ENCODE results near the gene MGLL. TPM values are rescaled to one million over a fixed set of nuclear protein-coding genes. Genes with fewer than 3 reads are reported as not detected.

Gene MGLL
- total RNA-seq, 1 donor from 2014 or later, result 11.3 TPM

DNA sequence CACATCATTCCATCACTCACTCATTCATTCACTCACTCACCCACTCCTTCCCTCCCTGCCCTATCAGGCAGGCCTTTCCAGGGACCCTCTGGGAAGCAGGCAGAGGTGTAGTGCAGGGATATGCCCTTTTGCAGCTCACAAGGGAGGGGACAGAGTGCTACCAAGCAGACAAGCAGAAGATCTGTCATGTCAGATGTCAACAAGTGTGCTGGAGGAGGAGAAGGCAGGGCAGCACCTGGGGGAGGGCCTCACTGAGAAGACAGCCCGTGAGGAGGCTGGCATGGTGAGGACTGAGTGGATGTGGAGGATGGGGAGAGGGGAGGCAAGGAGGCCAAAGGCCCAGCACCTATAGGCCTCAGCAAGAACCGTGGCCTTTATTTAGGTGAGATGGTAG lies 134.3 kb downstream of the MGLL start:
- H3K36me3 Mint-ChIP-seq (ENCODE audit: low read depth), result no peaks in the 10 kb centered on the region
- H3K27me3 Mint-ChIP-seq (ENCODE audit: low read depth), result no peaks in the 10 kb centered on the region
- H3K4me3 Mint-ChIP-seq, result no peak overlapping the region
- H3K9me3 Mint-ChIP-seq, result no peaks in the 10 kb centered on the region
- TF ChIP-seq, protein P1, sequence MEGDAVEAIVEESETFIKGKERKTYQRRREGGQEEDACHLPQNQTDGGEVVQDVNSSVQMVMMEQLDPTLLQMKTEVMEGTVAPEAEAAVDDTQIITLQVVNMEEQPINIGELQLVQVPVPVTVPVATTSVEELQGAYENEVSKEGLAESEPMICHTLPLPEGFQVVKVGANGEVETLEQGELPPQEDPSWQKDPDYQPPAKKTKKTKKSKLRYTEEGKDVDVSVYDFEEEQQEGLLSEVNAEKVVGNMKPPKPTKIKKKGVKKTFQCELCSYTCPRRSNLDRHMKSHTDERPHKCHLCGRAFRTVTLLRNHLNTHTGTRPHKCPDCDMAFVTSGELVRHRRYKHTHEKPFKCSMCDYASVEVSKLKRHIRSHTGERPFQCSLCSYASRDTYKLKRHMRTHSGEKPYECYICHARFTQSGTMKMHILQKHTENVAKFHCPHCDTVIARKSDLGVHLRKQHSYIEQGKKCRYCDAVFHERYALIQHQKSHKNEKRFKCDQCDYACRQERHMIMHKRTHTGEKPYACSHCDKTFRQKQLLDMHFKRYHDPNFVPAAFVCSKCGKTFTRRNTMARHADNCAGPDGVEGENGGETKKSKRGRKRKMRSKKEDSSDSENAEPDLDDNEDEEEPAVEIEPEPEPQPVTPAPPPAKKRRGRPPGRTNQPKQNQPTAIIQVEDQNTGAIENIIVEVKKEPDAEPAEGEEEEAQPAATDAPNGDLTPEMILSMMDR (conservative IDR thresholded peaks at IDR 0.05), result no peak
- H3K4me1 Mint-ChIP-seq, result peaks cover 5% of the 10 kb centered on the region
- DNase-seq (ENCODE audit: low read depth, low spot score), result no peak
- H3K27ac Mint-ChIP-seq (ENCODE audit: unreplicated experiment), result no peak overlapping the region

DNA sequence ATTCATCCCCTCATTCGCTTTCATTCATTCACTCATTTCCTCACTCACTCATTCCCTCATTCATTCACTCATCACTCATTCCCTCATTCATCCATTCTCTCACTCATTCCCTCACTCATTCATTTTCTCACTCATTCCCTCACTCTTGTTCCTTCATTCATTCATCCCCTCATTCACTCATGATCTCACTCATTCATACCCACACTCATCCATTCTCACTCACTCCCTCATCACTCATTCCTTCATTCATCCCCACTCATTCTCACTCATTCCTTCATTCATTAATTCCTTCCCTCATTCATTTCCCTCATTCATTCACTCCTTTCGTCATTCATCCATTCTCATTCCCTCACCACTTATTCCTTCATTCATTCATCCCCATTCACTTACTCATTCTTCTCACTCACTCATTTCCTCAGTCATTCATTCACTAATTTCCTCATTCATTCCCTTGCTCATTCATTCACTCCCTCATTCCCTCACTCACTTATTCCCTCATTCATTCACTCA lies 135.0 kb downstream of the MGLL start:
- Mint-ChIP-seq H3K27ac (ENCODE audit: unreplicated experiment) (no peak overlapping the region), H3K4me1 (peaks cover 5% of the 10 kb centered on the region), H3K9me3 (no peaks in the 10 kb centered on the region), H3K4me3 (no peak overlapping the region), H3K27me3 (ENCODE audit: low read depth) (no peaks in the 10 kb centered on the region), H3K36me3 (ENCODE audit: low read depth) (no peaks in the 10 kb centered on the region)
- TF ChIP-seq, protein P1 (conservative IDR thresholded peaks at IDR 0.05), result no peak
- DNase-seq (ENCODE audit: low read depth, low spot score), result no peak

DNA sequence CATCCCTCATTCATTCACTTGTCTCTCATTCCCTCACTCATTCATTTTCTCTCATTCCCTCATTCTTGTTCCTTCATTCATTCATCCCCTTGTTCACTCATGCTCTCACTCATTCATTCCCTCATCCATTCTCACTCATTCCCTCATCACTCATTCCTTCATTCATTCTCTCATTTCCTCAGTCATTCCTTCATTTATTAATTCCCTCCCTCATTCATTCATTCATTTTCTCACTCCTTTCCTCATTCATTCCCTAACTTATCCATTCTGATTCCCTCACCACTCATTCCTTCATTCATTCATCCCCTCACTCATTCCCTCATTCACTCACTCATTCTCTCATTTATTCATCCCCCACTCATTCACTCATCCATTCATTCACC lies 135.8 kb downstream of the MGLL start:
- no peaks in the 10 kb centered on the region for H3K9me3 Mint-ChIP-seq
- H3K27ac Mint-ChIP-seq (ENCODE audit: unreplicated experiment), result no peak overlapping the region

DNA sequence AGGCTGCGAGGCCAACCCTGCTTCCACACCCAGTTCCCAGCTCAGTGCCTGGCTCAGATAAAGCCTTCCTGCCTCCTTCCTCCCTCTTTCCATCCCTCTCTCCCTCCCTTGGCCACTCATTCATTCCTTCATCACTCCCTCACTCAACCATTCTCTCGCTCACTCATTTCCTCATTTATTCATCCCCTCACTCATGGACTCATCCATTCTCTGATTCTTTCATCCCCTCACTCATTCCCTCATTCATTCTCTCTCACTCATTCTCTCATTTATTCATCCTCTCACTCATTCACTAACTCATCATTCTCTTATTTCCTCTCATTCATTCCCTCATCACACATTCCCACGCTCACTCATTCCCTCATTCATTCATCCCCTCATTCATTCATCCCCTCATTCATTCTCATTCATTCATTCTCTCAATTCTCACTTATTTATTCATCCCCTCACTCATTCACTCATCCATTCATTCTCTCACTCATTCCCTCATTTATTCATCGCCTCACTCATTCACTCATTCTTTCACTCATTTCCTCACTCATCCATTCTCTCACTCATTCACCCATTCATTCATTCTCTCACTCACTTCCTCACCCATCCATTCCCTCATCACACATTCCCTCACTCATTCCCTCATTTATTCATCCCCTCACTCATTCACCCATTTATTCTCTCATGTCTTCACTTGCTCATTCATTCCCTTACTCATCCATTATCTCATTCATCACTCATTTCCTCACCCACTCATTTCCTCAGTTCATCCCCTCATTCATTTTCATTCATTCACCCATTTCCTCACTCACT lies 136.4 kb downstream of the MGLL start:
- peaks cover 5% of the 10 kb centered on the region for H3K4me1 Mint-ChIP-seq
- DNase-seq (ENCODE audit: low read depth, low spot score), result no peak
- no peaks in the 10 kb centered on the region for H3K27me3 Mint-ChIP-seq (ENCODE audit: low read depth)
- TF ChIP-seq, protein P1 (conservative IDR thresholded peaks at IDR 0.05), result no peak
- H3K4me3 Mint-ChIP-seq, result no peak overlapping the region
- no peak overlapping the region for H3K27ac Mint-ChIP-seq (ENCODE audit: unreplicated experiment)
- H3K36me3 Mint-ChIP-seq (ENCODE audit: low read depth), result no peaks in the 10 kb centered on the region
- H3K9me3 Mint-ChIP-seq, result no peaks in the 10 kb centered on the region

More for the DNA sequence above, 135.8 kb downstream of the MGLL start:
- no peak overlapping the region for H3K4me3 Mint-ChIP-seq
- TF ChIP-seq, protein P1 (conservative IDR thresholded peaks at IDR 0.05), result no peak
- DNase-seq (ENCODE audit: low read depth, low spot score), result no peak
- no peaks in the 10 kb centered on the region for H3K36me3 Mint-ChIP-seq (ENCODE audit: low read depth)
- peaks cover 5% of the 10 kb centered on the region for H3K4me1 Mint-ChIP-seq
- no peaks in the 10 kb centered on the region for H3K27me3 Mint-ChIP-seq (ENCODE audit: low read depth)

DNA sequence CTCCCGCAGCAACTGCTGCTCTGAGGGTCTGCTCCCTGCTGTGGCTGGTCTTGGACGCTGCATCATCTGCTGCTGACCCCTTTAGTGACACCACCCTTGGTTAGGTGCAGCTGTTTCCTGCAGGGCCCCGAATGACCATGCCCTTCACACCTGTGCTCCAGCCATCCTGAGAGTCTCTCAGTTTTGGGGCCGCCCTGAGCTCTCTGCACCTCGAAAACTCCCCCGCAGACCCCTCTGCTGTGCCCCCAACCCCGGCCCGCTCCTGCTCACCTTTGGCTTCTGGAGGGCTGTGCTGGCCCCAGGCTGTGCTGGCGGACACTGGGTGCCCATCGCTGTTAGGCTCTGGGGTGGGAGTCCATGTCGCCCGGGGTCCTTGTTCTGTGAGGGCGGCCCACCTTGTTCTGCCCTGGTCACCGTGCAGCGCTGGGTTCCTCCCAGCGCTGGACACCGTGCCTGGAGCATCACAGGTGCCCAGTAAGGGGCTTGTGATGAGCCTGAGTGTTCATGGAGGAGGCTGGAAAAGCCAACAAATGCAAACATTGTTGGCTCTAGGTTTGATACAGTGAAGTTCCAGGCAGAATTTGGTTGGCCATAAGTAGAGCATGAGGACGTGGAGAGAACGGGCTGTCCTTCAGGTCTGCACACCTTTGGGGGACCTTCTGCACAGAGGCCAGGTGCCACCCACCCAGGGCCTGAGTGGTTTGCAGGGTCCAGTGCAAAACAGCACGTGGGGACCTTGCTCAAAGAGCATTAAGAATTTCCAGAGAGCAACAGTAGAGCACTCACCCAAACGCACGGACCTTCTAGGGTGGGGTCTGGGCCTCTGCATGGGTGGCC lies 137.2 kb downstream of the MGLL start:
- no peaks in the 10 kb centered on the region for H3K27me3 Mint-ChIP-seq (ENCODE audit: low read depth)
- H3K9me3 Mint-ChIP-seq, result no peaks in the 10 kb centered on the region

More for the DNA sequence above, 137.2 kb downstream of the MGLL start:
- DNase-seq (ENCODE audit: low read depth, low spot score), result no peak
- no peak overlapping the region for H3K4me3 Mint-ChIP-seq
- H3K4me1 Mint-ChIP-seq, result peaks cover 5% of the 10 kb centered on the region
- H3K27ac Mint-ChIP-seq (ENCODE audit: unreplicated experiment), result no peak overlapping the region
- H3K36me3 Mint-ChIP-seq (ENCODE audit: low read depth), result no peaks in the 10 kb centered on the region
- TF ChIP-seq, protein P1 (conservative IDR thresholded peaks at IDR 0.05), result no peak
